ENCODE measurements around the gene AP3B1. TPM values are rescaled to one million over a fixed set of nuclear protein-coding genes. Genes with fewer than 3 reads are reported as not detected.
"Not testable (repeated sequence)": the region's sequence is repeated elsewhere in the genome, so short reads cannot be mapped to it uniquely, and the experiment has no call there.

The AP3B1 gene
- total RNA-seq, 1 donor = 77.4 TPM

GRCh38 chr5:78078858-78079257 lies 215.6 kb downstream of the AP3B1 start:
- Histone ChIP-seq H2AFZ (ENCODE audit: low read length) (no peak overlapping the region), H3K4me1 (ENCODE audit: insufficient read depth, low read length) (no peaks in the 10 kb centered on the region), H3K27me3 (ENCODE audit: insufficient read depth, low read length) (no peaks in the 10 kb centered on the region), H3K79me2 (ENCODE audit: insufficient read depth, low read length) (no peaks in the 10 kb centered on the region), H3K9me3 (ENCODE audit: low read depth, low read length) (no peaks in the 10 kb centered on the region), H3K4me2 (ENCODE audit: insufficient read depth, low read length) (no peak overlapping the region), H4K20me1 (ENCODE audit: insufficient read depth, low read length) (no peaks in the 10 kb centered on the region), H3K4me3 (ENCODE audit: insufficient read depth, low read length) (no peak overlapping the region), H3K27ac (ENCODE audit: low read depth, low read length) (no peak overlapping the region), H3K36me3 (ENCODE audit: insufficient read depth, low read length) (no peaks in the 10 kb centered on the region)
- no peak for TF ChIP-seq CTCF (IDR thresholded peaks at IDR 0.05; ENCODE audit: extremely low read depth, low read depth, low read length)
- no peak for DNase-seq (ENCODE audit: insufficient read length, low spot score, missing footprints)

GRCh38 chr5:78077369-78078068 lies 217.0 kb downstream of the AP3B1 start:
- no peaks in the 10 kb centered on the region for H3K27me3 ChIP-seq (ENCODE audit: insufficient read depth, low read length)
- TF ChIP-seq CTCF (IDR thresholded peaks at IDR 0.05; ENCODE audit: extremely low read depth, low read depth, low read length) = no peak
- H4K20me1 ChIP-seq (ENCODE audit: insufficient read depth, low read length) = no peaks in the 10 kb centered on the region
- DNase-seq (ENCODE audit: insufficient read length, low spot score, missing footprints) = no peak
- H2AFZ ChIP-seq (ENCODE audit: low read length) = no peak overlapping the region
- H3K79me2 ChIP-seq (ENCODE audit: insufficient read depth, low read length) = no peaks in the 10 kb centered on the region
- H3K27ac ChIP-seq (ENCODE audit: low read depth, low read length) = no peak overlapping the region
- H3K36me3 ChIP-seq (ENCODE audit: insufficient read depth, low read length) = no peaks in the 10 kb centered on the region
- H3K9me3 ChIP-seq (ENCODE audit: low read depth, low read length) = no peaks in the 10 kb centered on the region
- H3K4me3 ChIP-seq (ENCODE audit: insufficient read depth, low read length) = no peak overlapping the region
- H3K4me1 ChIP-seq (ENCODE audit: insufficient read depth, low read length) = no peaks in the 10 kb centered on the region
- H3K4me2 ChIP-seq (ENCODE audit: insufficient read depth, low read length) = no peak overlapping the region

DNA sequence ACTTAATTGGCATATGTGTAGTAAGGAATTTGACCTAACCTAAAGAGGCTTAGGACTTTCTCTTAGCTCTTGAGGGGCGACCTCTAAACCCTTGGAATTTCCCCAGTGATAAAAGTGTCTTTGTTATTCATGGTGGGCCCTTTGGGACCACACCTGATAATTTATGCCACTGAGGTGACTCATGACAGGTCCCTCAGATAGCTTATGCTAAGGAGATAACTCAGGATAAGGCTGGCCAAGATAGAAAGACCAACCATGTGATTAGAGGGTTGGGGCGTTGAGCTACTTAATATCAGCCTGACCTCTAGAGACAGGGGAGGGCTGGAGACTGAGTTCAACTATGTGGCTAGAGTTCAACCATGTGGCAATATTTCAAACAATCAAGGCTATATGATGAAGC lies 218.1 kb downstream of the AP3B1 start:
- H3K79me2 ChIP-seq (ENCODE audit: insufficient read depth, low read length) = no peaks in the 10 kb centered on the region
- H3K36me3 ChIP-seq (ENCODE audit: insufficient read depth, low read length) = no peaks in the 10 kb centered on the region
- no peak overlapping the region for H3K4me2 ChIP-seq (ENCODE audit: insufficient read depth, low read length)
- no peaks in the 10 kb centered on the region for H3K4me1 ChIP-seq (ENCODE audit: insufficient read depth, low read length)
- H3K27ac ChIP-seq (ENCODE audit: low read depth, low read length) = no peak overlapping the region
- H3K9me3 ChIP-seq (ENCODE audit: low read depth, low read length) = no peaks in the 10 kb centered on the region
- no peak overlapping the region for H2AFZ ChIP-seq (ENCODE audit: low read length)
- no peak overlapping the region for H3K4me3 ChIP-seq (ENCODE audit: insufficient read depth, low read length)
- TF ChIP-seq CTCF (IDR thresholded peaks at IDR 0.05; ENCODE audit: extremely low read depth, low read depth, low read length) = no peak
- no peak for DNase-seq (ENCODE audit: insufficient read length, low spot score, missing footprints)
- H4K20me1 ChIP-seq (ENCODE audit: insufficient read depth, low read length) = no peaks in the 10 kb centered on the region
- H3K27me3 ChIP-seq (ENCODE audit: insufficient read depth, low read length) = no peaks in the 10 kb centered on the region

DNA sequence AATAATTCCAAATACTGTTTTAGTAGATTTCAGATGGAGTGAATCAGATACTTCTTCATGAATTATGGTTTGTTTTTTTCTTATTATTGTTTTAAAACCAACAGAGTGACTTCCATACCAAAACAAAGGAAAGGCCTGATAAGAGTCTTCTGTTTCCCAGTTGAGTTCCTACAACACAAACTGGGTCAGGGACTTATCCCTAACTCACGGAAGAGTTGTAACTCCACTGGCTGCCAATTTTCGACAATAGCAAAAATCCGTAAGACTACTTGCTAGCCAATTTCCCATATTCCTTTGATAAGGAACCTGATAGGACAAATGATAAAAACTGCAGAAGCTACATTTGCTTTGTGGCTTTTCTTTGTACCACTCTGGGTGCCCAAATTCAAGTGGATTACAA lies 219.2 kb downstream of the AP3B1 start:
- DNase-seq (ENCODE audit: insufficient read length, low spot score, missing footprints) = no peak
- Histone ChIP-seq H4K20me1 (ENCODE audit: insufficient read depth, low read length) (no peaks in the 10 kb centered on the region), H3K4me2 (ENCODE audit: insufficient read depth, low read length) (no peak overlapping the region), H3K4me3 (ENCODE audit: insufficient read depth, low read length) (no peak overlapping the region), H3K36me3 (ENCODE audit: insufficient read depth, low read length) (no peaks in the 10 kb centered on the region), H3K9me3 (ENCODE audit: low read depth, low read length) (no peaks in the 10 kb centered on the region), H3K79me2 (ENCODE audit: insufficient read depth, low read length) (no peaks in the 10 kb centered on the region), H3K27me3 (ENCODE audit: insufficient read depth, low read length) (no peaks in the 10 kb centered on the region), H3K4me1 (ENCODE audit: insufficient read depth, low read length) (no peaks in the 10 kb centered on the region), H2AFZ (ENCODE audit: low read length) (no peak overlapping the region), H3K27ac (ENCODE audit: low read depth, low read length) (no peak overlapping the region)
- no peak for TF ChIP-seq CTCF (IDR thresholded peaks at IDR 0.05; ENCODE audit: extremely low read depth, low read depth, low read length)

GRCh38 chr5:78070691-78071090 lies 223.8 kb downstream of the AP3B1 start:
- H3K27me3 ChIP-seq (ENCODE audit: insufficient read depth, low read length); H3K79me2 ChIP-seq (ENCODE audit: insufficient read depth, low read length); H3K4me2 ChIP-seq (ENCODE audit: insufficient read depth, low read length); H3K4me1 ChIP-seq (ENCODE audit: insufficient read depth, low read length); H4K20me1 ChIP-seq (ENCODE audit: insufficient read depth, low read length); H3K36me3 ChIP-seq (ENCODE audit: insufficient read depth, low read length); H3K4me3 ChIP-seq (ENCODE audit: insufficient read depth, low read length); DNase-seq (ENCODE audit: insufficient read length, low spot score, missing footprints); H2AFZ ChIP-seq (ENCODE audit: low read length); H3K27ac ChIP-seq (ENCODE audit: low read depth, low read length); H3K9me3 ChIP-seq (ENCODE audit: low read depth, low read length): not testable (repeated sequence)

DNA sequence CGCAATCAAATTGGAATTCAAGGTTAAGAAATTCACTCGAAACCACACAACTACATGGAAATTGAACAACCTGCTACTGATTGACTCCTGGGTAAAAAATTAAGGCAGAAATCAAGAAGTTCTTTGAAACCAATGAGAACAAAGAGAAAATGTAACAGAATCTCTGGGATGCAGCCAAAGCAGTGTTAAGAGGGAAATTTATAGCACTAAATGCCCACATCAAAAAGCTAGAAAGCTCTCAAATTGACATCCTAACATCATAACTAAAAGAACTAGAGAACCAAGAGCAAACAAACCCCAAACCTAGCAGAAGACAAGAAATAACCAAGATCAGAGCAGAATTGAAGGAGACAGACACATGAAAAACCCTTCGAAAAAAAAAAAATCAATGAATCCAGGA lies 226.9 kb downstream of the AP3B1 start:
- H3K9me3 ChIP-seq (ENCODE audit: low read depth, low read length); H3K79me2 ChIP-seq (ENCODE audit: insufficient read depth, low read length); H3K4me3 ChIP-seq (ENCODE audit: insufficient read depth, low read length); H3K4me2 ChIP-seq (ENCODE audit: insufficient read depth, low read length); H3K4me1 ChIP-seq (ENCODE audit: insufficient read depth, low read length); H4K20me1 ChIP-seq (ENCODE audit: insufficient read depth, low read length); DNase-seq (ENCODE audit: insufficient read length, low spot score, missing footprints); H3K27ac ChIP-seq (ENCODE audit: low read depth, low read length); H3K27me3 ChIP-seq (ENCODE audit: insufficient read depth, low read length); H3K36me3 ChIP-seq (ENCODE audit: insufficient read depth, low read length); H2AFZ ChIP-seq (ENCODE audit: low read length): not testable (repeated sequence)

Data from osteoblast (primary cell).